ENCODE data around the gene ANGPTL1.

ANGPTL1 gene

DNA sequence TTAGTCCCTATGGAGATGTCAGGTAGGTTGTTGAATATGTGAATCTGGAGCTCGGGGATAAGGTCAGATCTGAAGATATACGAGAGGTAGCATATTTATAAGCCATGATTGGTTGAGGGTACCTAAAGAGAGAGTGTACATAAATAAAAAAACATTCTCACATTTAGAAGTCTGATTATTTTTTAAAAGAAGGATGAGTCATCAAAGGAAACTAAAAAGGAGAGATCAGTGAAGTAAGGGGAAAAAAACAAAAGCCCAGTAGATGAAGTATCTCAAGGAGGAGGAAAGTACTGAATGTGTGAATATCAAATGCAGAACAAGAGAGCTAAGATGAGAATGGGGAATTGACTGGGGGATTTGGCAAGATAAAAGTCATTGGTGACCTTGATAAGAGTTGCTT lies 15.7 kb upstream of the ANGPTL1 start:
- H3K4me3 ChIP-seq (ENCODE audit: control insufficient read depth, low read depth, low read length): no peak overlapping the region
- TF ChIP-seq, protein P1, sequence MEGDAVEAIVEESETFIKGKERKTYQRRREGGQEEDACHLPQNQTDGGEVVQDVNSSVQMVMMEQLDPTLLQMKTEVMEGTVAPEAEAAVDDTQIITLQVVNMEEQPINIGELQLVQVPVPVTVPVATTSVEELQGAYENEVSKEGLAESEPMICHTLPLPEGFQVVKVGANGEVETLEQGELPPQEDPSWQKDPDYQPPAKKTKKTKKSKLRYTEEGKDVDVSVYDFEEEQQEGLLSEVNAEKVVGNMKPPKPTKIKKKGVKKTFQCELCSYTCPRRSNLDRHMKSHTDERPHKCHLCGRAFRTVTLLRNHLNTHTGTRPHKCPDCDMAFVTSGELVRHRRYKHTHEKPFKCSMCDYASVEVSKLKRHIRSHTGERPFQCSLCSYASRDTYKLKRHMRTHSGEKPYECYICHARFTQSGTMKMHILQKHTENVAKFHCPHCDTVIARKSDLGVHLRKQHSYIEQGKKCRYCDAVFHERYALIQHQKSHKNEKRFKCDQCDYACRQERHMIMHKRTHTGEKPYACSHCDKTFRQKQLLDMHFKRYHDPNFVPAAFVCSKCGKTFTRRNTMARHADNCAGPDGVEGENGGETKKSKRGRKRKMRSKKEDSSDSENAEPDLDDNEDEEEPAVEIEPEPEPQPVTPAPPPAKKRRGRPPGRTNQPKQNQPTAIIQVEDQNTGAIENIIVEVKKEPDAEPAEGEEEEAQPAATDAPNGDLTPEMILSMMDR (IDR thresholded peaks at IDR 0.05; ENCODE audit: control insufficient read depth, insufficient read depth, low read depth, low read length, missing control alignments): no peak
- DNase-seq (ENCODE audit: low read depth): no peak

DNA sequence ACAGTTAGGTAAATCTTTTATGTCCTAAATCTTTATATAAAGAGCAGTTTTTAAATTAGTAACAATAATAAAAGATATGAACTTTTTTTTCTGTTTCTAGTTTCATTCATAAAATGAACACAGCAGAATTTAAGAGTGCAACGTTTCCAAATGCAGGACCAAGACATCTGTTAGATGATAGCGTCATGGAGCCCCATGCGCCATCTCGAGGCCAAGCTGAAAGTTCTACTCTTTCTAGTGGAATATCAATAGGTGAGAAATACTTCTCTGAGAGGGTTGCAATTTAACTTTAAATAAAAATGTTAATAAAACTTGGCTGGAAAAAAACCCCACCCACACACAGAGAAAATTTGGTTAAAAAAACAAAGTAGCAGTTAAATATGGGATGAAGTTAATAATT lies 15.0 kb upstream of the ANGPTL1 start:
- no peak overlapping the region for H3K4me3 ChIP-seq (ENCODE audit: control insufficient read depth, low read depth, low read length)
- no peak for DNase-seq (ENCODE audit: low read depth)
- TF ChIP-seq, protein P1 (IDR thresholded peaks at IDR 0.05; ENCODE audit: control insufficient read depth, insufficient read depth, low read depth, low read length, missing control alignments): no peak

DNA sequence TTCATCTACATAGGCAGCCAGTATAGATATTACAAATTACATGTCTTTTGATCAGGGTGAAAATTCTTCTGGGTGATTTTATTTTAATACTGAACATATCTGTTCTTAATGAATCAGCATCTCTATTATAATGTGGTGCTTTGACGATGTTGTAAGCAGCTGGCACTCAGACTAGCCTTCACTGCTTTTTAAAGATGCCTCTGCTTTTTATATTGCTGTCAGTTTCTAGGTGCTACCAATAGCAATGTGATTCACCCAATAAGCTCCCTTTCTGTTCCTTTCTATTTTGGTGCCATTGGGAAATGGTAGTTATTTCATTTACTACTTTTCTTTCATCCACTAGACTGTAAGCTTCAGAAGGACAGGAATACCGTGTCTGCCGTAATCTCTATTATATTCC lies 11.1 kb upstream of the ANGPTL1 start:
- TF ChIP-seq, protein P1 (IDR thresholded peaks at IDR 0.05; ENCODE audit: control insufficient read depth, insufficient read depth, low read depth, low read length, missing control alignments): no peak
- no peak for DNase-seq (ENCODE audit: low read depth)
- H3K4me3 ChIP-seq (ENCODE audit: control insufficient read depth, low read depth, low read length): no peak overlapping the region

DNA sequence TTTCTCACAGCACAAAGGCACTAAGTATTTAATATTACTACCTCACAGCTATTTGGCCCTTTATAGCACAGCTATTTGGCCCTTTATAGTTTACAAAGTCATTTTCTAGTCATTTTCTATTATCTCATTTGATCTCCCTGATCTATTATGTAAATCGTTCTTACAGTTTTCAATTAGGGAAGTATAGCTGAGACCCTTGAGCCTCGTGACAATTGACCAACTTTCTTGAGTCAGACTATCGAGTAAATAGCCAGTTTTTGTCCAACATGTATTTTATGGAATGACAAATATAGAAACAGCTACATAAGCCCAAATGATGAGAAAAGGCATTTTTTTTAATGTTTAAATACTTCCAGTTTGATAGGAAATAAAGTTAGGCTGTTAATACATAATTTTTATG lies 7.0 kb upstream of the ANGPTL1 start:
- TF ChIP-seq, protein P1 (IDR thresholded peaks at IDR 0.05; ENCODE audit: control insufficient read depth, insufficient read depth, low read depth, low read length, missing control alignments): no peak
- no peak overlapping the region for H3K4me3 ChIP-seq (ENCODE audit: control insufficient read depth, low read depth, low read length)
- no peak for DNase-seq (ENCODE audit: low read depth)

DNA sequence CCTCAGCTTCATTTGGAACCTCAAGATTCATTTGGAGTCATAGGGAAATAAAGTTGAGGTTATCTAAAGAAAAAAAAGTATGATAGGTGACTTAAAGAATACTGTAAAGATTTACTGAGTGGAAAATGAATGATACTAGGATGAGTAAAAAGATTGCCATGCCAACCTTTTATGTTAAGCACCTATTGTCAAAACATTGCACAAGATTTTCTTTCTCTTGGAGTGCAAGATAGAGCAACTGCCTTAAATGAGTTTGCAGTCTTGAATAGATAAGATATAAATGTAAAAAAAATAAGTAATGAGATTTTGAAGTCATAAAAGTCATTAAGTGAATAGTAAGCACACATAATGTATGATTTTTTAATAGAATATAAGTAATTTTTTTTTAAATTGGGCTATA lies 5.1 kb upstream of the ANGPTL1 start:
- no peak for DNase-seq (ENCODE audit: low read depth)
- no peak overlapping the region for H3K4me3 ChIP-seq (ENCODE audit: control insufficient read depth, low read depth, low read length)
- TF ChIP-seq, protein P1 (IDR thresholded peaks at IDR 0.05; ENCODE audit: control insufficient read depth, insufficient read depth, low read depth, low read length, missing control alignments): no peak

DNA sequence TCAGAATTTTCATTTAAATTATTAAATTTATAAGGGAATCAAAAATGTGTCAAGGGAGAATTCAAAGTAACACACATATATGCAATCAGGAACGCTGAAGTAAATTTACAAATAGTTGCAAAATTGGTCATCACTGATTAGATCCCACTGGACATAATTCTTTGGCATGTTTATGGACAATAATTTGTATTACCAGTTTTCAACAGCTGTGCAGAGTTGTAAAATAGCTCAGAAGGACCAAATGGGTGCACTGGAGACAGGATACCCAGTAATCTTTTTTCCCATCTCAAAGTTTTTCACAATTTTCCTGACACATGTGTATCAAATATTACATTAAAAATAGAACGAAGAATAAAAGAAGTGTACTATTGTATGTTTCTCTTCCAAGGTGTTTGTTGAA lies 4.1 kb upstream of the ANGPTL1 start:
- H3K4me3 ChIP-seq (ENCODE audit: control insufficient read depth, low read depth, low read length): no peak overlapping the region
- DNase-seq (ENCODE audit: low read depth): no peak

More for the DNA sequence above, 4.1 kb upstream of the ANGPTL1 start:
- TF ChIP-seq, protein P1 (IDR thresholded peaks at IDR 0.05; ENCODE audit: control insufficient read depth, insufficient read depth, low read depth, low read length, missing control alignments): no peak

Data from AG09309 (cell line).